ENCODE results near the gene ANKRD36C.
"Not testable (repeated sequence)": the region's sequence is repeated elsewhere in the genome, so short reads cannot be mapped to it uniquely, and the experiment has no call there.

ANKRD36C gene

DNA sequence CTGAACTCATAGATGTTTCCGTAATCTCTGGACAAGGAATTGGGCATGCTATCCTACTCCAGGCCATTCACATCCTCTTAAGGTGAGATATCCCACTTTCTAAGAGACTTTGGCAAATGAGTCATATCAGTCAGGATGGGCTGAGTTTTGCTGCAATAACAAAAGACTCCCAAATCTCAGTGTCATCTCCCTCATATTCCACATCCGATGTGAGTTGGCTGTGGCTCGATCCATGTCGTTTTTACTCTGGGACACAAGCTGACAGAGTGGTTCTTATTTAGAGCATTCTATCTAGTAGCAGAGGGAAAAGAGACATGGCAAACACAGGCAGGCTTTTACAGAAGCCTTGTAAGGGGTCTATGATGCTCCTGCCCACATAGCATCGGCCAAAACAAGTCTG lies 14.6 kb upstream of the ANKRD36C start:
- DNase-seq: not testable (repeated sequence)

DNA sequence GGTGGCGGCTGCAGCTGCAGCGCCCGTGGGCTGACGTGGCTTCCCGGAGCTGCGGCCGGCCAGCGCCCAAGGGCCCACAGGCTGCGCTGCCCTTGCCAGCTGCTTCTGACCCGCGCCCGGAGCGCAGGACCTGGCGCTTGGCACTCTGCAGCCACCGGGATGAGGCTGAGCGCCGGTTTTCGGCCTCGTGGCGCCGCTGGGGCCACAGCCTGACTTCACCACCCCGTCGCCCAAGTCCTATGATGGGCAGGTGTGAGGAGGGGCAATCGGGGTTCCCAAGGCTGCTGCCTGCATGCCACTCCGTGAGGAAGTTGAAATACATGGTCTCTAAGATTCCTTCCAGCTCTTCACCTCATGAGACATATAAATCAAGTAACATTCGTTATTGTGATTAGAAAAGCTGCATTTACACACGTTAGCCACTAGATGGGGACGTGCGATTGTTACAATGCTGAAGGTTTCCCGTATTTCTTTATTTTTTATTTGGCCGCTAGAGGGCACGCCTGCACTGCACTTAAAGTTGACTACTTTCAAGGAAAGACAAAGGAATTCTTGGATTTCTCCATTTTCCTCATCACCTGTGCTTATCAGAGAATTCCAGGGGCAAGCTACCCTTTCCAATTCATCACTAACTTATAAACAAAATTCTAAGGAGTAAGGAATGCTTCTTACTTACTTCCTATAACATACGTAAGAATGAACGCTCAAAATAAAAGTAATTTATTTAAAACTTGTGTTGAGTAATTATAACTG lies 1.1 kb upstream of the ANKRD36C start:
- not testable (repeated sequence) for DNase-seq

DNA sequence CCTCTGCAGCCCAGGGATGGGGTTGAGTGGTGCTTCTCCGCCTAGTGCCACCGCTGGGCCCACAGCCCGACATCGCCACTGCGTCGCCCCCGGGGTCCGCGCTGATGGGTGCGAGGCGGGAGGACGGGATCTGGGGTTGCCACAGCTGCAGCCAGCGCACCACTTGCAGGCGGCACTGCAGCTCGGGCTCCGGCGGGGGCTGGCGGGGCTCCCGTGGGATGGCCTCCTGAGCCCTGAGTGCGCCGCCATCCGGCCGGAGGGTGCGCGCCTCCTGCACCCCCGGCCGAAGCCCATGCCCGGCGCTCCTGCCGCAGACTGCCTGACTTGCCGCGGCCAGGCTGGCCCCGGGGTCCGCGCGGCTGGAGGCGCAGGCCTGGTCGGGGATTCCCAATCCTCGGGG lies 478 bp upstream of the ANKRD36C start:
- not testable (repeated sequence) for DNase-seq

DNA sequence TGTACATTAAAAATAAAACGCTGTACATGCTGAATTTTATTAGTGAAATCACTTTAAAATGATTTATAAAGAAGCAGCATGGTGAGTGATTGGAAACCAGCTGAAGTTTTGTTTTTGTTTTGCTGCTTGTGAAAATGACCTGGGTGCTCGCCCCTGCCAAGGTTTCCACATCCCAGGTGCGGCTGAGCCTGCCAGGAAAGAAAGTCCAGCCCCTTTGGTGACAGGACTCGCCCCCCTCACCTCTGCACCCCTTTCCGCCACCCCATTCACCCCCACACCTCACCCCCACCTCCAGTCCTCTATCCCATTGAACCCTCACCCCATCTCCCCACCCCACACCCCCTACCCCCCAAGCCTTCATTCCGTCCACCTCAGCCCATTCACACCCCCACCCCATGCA lies 740 bp downstream of the ANKRD36C start:
- DNase-seq: not testable (repeated sequence)

DNA sequence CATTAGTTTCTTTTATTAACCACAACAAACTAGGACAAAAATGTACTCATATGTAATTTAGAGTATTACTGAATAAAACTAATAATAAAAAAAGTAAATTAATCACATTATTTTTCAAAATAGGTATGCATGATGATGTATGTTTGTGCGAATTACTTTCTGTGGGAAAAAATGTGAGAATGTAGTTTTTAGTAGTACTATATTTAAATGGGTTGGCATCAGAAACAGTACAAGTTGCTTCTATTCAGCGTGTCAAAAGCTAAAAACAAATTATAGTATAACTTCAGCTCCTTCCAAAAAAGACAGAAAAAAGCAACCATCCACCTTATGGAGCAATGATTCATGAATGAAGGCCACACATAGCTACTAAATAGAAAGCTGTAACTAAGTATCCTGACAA lies 40.0 kb downstream of the ANKRD36C start:
- DNase-seq: not testable (repeated sequence)

DNA sequence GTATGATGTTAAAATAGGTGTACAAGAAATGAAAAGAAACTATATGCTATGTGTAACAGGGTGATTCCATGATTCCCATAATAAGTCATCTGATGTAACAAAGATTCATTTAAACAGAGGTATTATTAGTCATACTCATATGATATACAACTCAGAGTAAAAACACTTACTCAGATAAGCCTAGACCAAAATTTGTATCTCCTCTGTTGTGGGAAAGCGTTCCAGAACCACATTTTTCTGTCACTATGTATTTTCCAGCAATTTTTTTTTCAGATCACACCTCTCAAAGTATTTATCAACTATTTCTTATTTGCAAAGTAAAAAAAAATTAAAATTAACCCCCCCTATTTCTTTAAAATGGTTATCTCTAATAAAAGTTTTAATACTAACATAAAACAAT lies 43.6 kb downstream of the ANKRD36C start:
- not testable (repeated sequence) for DNase-seq

DNA sequence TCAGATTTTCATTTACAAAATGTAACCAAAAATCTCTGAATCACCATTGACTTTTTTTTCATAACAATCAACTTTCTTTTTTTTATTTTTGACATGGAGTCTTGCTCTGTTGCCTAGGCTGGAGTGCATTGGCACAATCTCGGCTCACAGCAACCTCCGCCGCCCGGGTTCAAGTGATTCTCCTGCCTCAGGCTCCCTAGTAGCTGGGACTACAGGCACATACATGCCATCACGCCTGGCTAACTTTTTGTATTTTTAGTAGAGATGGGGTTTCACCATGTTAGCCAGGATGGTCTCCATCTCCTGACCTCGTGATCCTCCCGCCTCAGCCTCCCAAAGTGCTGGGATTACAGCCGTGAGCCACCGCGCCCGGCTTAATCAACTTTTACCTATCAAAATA lies 51.7 kb downstream of the ANKRD36C start:
- not testable (repeated sequence) for DNase-seq

DNA sequence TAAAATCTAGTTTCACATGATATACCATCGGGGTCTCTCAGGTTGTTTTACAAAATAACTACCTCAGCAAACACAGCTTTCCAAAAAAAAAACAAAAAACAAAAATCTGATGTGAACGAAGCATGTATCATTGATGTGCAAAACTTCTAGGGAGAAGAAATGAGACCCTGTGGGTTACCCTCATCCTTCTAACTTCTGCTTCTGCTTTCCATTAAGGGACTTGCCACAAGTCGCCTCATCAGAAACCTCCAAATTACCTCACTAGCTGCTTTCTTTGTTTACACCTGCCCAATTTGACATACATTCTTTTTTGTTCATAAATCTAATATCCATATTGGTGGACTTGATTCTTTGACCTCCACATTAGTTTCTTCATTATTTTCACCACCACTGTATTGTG lies 60.9 kb downstream of the ANKRD36C start:
- DNase-seq: not testable (repeated sequence)

DNA sequence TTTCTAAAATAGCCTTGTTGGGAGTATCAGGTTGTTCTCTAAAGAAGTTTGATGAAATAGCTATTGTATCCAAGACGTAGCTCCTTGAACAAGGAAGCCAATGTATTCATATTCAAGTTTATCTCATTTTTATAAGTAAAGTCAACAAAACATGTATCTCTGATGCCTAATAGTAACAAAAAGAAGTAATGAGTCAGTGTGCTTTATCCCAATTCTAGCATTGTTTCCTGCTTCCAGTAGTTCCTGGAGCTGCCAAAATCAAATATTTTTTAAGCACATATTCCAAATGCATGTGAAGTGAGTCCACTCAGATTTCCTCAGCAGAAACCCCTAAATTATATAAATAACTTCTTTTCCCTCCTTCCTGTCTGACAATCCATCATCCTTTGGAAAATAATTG lies 74.6 kb downstream of the ANKRD36C start:
- not testable (repeated sequence) for DNase-seq

DNA sequence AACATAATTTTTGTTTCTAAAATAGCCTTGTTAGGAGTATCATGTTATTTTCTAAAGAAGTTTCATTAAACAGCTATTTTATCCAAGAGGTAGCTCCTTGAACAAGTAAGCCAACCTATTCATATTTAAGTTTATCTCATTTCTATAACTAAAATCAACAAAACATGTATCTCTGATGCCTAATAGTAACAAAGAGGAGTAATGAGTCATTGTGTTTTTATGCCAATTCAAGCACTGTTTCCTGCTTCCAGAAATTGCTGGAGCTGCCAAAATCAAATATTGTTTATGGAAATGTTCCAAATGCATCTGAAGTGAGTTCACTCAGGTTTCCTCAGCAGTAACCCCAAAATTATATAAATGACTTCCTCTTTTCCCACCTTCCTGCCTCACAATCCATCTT lies 76.5 kb downstream of the ANKRD36C start:
- DNase-seq: not testable (repeated sequence)

DNA sequence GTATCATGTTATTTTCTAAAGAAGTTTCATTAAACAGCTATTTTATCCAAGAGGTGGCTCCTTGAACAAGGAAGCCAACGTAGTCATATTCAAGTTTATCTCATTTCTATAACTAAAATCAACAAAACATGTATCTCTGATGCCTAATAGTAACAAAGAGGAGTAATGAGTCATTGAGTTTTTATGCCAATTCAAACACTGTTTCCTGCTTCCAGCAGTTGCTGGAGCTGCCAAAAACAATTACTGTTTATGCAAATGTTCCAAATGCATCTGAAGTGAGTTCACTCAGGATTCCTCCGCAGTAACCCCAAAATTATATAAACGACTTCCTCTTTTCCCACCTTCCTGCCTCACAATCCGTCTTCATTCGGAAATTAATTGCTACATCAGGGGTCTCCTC lies 80.2 kb downstream of the ANKRD36C start:
- DNase-seq: not testable (repeated sequence)

DNA sequence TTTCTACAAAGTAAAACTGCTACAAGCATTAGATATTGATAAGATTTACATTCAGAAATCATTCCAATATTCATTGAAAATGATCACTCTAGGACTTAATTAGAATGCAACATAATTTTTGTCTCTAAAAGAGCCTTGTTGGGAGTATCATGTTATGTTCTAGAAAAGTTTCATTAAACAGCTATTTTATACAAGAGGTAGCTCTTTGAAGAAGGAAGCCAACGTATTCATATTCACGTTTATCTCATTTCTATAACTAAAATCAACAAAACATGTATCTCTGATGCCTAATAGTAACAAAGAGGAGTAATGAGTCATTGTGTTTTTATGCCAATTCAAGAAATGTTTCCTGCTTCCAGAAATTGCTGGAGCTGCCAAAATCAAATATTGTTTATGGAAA lies 97.2 kb downstream of the ANKRD36C start:
- not testable (repeated sequence) for DNase-seq

DNA sequence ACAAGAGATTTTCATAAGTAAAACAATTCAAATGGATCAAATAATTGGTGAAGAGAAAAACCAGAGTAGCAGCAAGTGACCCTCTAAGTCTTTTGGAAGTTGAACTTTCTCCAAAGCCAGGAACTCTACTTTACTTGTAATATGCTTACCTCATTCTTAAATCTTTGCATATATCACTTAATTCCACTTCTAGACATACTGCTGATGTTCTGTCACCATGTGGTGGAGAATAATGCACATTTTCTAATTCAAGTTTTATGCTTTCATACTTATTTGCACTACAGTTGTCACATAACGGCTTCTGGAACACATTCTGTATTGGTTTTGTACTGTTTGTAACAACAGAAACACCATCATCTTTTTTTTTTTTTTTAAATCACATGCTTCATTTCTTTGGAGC lies 123.7 kb downstream of the ANKRD36C start:
- not testable (repeated sequence) for DNase-seq

DNA sequence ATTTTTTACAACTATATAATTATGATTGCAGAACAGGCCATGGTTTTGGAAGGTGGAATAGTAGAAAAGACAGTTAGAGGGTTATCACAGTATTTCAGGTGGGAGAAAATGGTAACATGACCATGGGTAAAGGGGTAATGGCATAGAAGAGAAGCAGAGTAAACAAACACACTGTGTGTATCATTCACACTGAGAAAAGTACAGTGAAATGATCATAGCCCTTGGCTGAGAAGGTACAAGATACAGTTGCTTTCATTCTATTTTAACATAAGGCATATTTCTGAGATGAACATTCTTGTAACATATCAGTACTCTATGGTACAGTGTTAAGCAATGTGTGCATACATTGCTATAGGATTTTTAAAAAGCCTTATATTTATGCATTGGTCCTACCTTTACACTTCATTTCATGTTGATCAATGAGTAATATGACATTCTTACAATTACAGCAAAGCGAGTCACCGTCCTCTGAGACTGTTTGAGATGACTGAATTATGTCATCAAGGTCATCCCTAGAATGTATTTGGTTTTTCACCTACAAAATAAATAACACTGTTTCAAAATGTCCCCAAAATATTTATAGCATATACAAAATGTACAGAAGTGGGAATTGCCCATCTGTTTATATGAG lies 124.5 kb downstream of the ANKRD36C start:
- DNase-seq: not testable (repeated sequence)

DNA sequence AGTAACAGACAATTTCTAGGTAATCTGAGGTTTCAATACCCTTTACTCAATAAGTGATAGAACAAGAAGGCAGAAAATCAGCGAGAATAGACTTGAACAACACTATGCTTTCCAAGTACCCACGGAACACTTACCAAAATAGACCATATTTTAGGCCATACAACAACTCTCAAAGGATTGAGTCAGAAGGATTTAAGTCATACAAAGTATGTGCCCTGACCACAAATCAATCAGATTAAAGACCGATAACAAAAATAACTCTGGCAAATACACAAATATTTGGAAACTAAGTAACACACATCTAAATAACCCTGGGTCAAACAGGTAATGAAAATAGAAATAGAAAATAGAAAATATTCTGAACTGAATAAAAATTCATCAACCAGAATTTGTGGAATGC lies 129.5 kb downstream of the ANKRD36C start:
- DNase-seq: not testable (repeated sequence)

DNA sequence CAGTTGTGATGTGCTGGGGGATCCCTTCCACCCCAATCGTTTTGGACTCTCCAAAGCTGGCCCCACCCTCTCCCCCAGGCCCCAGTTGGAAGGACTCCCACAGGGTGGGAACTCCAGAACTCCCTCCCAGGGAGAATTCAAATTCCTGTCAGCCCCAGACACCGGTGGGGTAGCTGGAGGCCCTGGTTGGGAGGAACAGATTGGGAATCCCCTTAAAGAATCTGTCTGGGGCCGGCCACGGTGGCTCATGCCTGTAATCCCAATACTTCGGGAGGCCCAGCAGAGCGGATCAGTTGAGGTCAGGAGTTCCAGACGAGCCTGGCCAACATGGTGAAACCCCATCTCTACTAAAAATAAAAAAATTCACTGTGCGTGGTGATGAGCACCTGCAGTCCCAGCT lies 155.5 kb downstream of the ANKRD36C start:
- no peak for DNase-seq

DNA sequence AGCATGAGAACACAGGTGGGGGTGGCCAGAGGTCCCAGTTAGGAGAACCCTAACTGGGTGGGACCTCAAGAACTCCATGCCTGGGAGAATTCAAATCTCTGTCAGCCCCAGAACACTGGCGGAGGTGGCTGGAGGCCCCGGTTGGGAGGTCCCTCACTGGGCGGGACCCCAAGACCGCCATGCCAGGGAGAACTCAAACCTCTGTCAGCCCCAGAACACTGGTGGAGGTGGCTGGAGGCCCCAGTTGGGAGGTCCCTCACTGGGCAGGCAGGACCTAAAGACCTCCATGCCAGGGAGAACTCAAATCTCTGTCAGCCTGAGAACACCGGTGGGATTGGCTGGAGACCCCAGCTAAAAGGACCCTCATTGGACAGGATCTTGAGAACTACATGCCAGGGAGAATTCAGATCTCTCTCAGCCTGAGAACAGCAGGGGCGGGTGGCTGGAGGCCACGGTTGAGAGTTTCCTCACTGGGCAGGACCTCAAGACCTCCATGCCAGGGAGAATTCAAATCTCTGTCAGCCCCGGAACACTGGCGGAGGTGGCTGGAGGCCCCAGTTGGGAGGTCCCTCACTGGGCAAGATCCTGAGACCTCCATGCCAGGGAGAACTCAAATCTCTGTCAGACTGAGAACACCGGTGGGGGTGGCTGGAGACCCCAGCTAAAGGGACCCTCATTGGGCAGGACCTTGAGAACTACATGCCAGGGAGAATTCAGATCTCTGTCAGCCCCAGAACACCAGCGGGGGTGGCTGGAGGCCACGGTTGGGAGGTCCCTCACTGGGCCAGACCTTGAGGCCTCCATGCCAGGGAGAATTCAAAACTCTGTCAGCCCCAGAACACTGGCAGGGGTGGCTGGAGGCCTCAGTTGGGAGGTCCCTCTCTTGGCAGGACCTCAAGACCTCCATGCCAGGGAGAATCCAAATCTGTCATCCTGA lies 157.3 kb downstream of the ANKRD36C start:
- DNase-seq: not testable (repeated sequence)

DNA sequence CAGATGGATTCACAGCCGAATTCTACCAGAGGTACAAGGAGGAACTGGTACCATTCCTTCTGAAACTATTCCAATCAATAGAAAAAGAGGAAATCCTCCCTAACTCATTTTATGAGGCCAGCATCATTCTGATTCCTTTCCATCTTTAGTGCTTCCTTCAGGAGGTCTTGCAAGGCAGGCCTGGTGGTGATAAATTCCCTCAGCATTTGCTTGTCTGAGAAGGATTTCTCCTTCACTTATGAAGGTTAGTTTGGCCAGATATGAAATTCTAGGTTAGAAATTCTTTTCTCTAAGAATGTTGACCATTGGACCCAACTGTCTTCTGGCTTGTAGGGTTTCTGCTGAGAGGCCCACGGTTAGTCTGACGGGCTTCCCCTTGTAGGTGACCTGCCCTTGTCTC lies 167.4 kb downstream of the ANKRD36C start:
- not testable (repeated sequence) for DNase-seq

DNA sequence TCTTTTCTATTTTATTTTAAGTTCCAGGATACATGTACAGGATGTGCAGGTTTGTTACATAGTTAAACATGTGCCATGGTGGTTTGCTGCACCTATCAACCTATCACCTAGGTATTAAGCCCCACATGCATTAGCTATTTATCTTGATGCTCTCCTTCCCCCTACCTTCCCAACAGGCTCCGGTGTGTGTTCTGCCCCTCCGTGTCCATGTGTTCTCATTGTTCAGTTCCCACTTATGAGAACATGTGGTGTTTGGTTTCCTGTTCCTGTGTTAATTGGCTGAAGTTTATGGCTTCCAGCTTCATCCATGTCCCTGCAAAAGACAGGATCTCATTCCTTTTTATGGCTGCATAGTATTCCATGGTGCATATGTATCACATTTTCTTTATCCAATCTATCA lies 174.1 kb downstream of the ANKRD36C start:
- not testable (repeated sequence) for DNase-seq

DNA sequence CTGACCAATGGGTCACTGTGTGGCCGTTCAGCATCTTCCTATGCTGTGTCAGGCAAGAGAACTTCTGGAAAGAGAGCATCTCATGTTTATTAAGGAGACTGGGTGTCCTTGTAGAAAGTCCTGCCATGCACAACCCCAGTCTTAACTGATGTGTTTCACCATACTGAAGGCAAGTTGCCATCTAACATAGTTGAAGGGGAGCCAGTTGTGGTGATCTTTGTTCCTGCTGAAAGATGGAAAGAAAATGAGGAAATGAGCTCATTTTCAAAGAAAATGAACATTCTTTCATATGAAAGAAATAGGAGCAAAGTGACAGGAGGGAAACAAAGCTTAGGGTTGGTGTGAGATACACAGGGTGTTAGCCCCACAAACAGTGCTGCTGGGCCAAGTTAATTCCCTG lies 178.3 kb downstream of the ANKRD36C start:
- not testable (repeated sequence) for DNase-seq

DNA sequence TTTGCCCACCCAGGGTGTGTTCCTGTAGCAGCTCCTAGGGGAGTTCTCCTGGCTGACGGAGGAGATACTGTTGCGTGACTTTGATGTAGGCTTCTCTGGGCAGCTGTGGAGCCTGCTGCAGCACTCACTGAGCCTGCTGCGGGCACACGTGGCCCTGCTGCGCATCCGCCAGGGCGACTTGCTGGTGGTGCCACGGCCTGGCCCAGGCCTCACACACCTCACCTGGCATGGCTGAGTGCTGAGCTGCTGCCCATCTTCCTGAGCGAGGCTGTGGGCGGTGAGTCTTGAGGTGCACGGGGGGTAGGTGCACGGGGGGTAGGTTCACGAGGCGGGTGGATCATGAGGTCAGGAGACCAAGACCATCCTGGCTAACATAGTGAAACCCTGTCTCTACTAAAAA lies 191.7 kb downstream of the ANKRD36C start:
- DNase-seq: no peak

DNA sequence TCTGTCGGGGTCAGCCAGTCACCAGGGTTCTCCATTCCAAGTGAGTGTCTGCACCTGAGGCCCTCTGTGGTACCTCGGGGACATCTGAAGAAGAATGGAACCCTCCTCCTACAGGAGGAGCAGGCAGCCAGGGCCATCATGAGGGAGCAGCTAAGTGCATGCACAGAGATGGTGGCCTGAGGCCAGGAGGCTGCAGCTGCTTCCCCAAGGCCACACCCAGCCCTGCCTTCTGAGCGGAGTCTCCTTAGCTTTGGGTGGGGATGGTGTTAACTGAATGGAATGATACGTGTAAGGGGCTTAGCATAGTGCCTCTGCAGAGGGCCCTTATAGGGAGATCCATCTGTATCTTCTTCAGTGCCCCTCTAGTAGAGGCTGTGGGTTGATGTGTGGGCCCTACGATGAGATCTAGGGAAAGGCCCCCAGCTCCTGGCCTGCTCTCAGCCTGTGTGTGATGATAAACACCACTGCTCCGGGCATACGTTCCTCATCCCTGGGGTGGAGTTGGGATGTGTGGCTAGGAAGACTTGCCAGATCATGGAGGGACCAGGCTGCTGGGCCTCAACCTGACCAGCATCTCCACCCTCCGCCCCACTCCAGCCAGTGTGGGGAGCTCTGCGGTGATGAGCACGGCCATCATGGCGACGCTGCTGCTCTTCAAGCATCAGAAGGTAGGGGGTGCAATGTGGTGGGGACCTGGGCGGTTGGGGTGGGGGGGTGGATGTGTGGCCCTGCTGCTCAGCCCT lies 192.3 kb downstream of the ANKRD36C start:
- DNase-seq: not testable (repeated sequence)

All from stimulated activated naive CD4-positive, alpha-beta T cell (primary cell).